Activated naive CD4-positive, alpha-beta T cell (primary cell): Measurements from ENCODE around the gene TSPAN31.

Source experiments
- DNase-seq, 4 experiments: peaks; one replicate each; lab custom pipeline; 2025; lab: John Stamatoyannopoulos, UW

The TSPAN31 gene

DNA sequence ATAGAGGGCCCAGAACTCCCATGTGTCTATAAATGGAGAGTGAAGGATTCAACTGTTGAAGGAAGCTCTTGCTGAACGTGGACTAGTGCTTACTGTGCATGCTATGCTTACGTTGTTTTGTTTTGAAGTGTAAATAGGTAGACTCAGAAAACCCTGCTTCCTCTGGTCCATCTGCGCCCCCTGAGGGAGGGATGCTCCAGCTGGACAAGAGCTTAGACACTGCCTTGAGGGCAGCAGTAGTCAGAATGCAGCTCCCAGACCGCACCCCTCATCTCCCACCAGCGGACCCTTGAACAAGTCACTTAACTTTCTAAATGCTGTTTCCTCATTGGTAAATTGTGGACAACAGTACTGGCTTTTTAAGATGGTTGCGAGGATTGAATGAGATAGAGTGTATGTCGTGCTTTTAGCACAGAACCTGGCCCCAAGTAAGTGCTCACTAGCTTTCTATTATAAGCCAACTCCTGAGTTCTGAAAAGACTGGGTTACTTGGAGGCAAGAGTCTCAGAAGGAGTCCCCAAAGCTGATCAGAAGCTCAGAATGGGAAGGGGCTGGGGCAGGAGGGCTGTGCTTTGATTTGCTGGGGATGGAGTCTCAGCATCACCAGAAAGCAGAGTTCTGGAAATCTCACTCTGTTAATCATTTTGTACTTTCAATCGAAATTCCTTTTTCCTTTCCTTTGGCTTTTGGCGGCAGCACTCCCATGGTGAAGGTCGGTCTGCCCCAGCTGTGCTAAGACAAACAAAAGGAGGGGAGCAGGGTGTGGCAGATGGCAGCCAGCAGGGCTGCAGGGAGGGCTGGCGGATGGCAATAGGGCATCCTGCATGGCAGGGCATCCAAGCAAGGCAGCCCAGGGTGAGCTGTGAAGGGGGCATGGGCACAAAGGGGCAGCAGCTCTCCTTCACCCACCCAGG, 21.9 kb upstream of the TSPAN31 start:
- no peak for DNase-seq

DNA sequence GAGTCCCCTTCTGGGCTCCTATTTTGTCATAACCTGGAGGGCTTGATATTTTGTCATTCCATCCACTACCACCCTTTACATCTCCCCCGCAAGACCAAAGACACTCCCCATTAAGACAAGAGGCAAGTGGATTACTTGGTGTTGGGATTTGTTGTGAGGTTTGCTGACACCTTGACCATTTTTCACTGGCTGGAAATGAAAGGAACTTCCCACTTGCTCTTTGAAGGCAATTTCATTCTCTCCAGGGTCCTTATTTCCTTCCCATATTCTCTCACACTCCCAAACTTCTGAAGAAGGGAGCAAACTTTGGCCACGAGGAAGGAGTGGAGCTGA, 21.2 kb upstream of the TSPAN31 start:
- DNase-seq, result no peak

DNA sequence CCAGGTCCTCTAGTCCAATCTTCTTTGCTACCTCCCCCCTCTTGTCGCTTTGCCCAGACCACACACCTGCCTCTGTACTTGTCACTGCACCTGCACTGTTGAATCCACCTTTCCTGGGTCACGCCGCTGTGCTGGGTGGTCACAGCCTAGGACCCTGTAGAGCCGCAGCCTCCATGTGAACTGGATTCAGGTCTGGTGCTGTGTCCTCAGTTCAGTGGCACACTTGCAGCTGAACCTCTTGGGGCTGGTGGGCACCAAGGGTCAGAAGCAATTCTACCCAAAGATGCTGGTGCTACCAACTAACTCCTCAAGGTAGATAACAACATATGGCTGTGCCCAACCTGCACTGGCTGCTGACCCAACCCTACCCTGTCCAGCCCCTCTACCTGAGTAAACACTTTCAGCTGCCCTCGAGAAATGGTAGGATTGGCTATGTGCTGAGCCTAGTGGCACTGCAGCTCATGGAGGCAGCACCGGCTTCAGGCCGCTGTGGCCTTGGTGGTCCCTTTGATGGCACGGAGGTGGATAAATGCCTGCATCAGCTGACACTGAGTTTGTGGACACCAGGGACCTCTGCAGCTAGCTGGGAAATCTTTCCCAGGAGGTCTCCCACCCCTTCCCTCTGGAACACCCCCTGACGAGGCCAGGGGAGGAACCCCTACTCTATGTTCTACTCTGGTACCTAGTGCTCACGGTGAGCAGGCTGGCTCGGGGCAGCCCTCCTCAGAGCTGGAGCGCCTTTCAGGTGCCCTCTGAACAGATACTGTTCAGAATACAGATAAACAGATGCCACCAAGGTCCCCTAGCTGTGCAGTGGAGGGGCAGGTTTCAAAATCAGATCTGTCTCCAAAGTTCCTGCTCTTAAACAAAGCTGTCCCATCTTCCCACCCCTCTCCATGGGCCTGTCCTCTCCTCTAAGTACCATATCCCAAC, 20.6 kb upstream of the TSPAN31 start:
- no peak for DNase-seq

DNA sequence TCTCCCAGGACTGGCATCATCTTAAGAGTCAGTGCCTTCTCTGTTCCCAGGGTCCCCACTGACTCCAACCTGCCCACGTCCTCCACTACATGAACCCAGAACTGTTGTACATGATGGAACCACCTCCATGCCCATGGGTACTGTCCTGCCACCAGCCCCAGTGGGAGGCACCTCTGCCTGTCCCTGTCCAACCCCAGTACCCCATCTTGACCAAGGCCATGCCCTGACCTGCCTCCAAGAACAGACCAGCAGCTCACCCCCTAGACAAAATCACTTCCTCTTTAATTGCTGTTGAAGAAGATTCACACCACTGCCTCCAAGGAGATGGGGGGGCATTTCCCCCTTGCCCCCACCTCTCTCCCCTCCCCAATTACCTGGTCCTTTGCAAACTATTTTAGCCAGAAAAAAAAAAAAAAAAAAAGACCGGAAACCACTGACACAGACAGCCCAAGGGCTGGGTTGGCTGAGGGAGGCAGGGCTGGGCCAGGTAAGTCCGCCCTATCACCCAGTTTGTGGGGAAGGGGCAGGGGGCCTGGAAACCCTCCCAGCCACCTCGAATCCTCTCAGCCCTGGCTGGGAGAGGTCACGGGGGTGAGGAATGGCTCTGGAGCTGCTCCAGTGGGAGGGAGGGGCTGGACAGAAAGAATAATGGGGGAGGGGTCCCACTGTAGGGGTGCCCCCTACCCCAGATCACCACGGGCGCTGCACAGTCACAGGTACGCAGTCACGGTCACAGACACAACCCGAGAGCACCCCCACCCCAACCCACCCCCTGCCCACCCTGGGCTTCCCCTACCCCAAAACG, 19.7 kb upstream of the TSPAN31 start:
- DNase-seq, result no peak

DNA sequence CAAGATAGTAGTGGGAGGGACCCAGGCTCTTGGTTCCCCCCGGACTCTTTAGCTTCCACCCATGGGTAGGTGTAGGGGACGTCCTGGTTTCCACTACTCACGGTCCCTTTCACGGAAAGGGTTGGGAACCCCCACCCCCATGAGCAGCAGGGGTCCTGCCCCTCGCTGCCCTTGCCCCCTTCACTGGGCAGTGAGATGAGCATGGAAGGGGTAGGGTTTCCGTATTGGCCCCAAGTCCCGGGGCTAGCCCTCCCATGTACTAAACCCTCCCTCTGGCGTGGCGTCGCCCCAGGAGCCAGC, 19.0 kb upstream of the TSPAN31 start:
- DNase-seq, result no peak

DNA sequence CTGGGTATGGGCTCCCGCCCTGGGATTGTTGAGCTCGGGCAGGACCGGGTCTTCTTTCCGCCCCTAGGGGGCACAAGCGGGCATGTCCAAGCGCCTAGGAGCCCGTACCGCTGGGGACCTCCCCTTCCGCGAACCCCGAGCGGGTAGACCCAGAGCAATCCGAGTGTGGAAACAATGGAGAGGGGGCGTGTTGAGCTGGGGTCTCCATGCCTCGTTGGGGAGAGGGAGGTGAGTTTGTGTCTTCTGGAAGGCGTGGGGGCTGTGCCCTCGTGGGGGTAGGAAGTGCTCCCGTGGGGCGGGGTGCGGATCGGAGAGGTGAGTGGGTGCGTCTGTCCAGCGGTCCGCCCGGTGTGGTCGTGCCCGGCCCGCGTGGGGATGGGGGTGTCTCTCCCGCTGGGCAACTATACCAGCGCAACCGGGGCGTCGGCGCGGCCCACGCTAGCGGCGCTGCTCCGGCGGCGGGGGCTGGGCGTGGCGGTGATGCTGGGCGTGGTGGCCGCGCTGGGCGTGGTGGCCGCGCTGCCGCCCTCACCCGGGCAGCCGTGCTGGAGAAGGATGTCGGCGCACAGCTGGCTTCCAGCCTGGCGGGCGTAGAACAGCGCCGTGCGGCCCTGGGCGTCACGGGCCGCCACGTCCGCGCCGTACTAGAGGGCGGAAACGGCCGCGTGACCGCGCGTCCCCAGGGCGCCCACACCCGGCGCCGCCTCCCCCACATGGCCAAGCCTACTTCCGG, 18.5 kb upstream of the TSPAN31 start:
- peak in 1 of 4 experiments; percentile 17 for DNase-seq

DNA sequence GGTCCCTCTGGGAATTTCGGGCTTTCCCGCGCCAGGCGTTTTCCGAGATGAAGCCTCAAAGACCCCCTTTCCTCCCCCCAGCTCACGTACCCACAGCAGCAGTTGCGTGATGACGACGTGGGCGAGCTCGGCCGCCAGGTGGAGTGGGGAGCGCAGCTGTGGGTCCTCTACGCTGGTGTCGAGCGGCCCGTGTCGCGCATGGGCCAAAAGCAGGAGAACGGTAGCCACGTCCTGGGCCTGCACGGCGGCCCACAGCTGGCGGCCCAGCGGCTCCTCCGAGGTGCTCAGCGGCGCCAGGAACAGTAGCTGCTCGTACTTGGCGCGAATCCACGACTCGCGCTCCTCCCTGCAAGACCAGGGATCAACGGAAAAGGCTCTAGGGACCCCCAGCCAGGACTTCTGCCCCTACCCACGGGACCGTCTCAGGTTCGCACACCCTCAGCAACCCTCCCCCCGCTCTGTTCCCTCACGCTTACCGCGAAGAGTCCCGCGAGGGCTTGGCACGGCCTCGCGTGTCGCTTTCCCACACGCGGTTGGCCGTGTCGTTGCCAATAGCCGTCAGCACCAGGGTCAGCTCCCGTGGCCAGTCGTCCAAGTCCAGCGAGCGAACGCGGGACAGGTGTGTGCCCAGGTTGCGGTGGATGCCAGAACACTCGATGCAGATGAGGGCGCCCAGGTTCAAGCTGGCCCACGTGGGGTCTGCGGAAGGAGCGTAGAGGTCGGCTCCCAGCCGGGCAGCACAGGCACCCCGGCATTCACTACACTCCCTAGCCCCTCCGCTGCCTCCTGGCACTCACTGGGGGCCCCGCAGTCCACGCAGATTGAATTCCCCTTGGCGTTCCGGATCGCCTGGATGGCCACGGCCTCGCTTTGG, 17.7 kb upstream of the TSPAN31 start:
- no peak for DNase-seq

DNA sequence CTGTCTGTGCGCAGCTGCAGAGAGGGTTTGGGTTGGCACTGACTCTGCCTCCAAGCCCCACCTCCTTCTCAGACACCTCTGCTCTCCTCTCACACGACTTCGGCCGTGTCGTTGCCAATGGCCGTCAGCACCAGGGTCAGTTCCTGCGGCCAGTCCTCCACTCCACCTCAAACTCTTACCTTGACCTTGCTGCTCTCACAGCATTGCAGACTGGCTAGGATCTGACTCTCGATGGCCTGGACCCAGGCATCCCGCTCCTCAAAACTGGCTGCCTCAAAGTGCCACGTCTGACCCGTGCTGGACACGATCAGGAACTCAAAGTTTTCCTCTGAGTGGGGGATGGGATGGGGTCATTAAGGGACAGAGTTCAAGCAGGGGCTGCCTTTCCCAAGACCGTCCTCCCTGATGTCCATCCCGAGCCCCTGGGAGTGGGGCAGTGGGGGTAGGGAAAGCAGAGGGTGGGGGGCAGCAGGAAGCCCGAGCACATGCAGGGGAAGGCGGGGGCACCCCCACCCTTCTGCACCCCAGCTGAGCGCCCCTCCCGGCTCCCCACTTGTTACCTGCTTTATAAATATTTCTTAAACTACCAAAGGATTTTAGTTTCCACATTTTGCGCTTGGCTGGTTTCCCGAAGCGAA, 17.0 kb upstream of the TSPAN31 start:
- DNase-seq, result no peak

DNA sequence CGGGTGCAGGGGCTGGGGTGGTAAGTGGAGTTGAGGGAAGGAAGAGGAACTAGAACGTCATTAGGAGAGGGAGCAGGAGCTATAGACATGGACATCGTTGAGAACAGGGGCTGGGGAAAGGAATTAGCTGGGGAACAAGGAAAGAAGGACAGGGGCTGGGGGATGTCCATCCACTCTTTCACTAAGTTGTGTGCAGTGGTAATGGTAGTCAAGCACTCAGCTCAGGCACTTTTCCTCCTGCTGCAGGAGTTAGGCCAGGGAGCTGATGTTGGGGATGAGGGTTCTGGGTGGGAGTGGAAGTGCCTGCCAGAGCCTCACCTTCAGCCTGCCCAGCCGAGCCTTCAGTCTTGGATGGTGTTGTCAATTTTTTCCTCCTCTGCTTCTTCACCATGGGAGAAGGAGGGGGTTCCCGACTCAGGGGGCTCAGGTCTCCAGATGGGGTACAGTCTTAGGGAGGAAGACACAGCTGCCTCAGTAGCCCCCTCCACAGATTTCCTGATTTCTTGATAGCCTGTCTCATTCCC, 15.5 kb upstream of the TSPAN31 start:
- no peak for DNase-seq

DNA sequence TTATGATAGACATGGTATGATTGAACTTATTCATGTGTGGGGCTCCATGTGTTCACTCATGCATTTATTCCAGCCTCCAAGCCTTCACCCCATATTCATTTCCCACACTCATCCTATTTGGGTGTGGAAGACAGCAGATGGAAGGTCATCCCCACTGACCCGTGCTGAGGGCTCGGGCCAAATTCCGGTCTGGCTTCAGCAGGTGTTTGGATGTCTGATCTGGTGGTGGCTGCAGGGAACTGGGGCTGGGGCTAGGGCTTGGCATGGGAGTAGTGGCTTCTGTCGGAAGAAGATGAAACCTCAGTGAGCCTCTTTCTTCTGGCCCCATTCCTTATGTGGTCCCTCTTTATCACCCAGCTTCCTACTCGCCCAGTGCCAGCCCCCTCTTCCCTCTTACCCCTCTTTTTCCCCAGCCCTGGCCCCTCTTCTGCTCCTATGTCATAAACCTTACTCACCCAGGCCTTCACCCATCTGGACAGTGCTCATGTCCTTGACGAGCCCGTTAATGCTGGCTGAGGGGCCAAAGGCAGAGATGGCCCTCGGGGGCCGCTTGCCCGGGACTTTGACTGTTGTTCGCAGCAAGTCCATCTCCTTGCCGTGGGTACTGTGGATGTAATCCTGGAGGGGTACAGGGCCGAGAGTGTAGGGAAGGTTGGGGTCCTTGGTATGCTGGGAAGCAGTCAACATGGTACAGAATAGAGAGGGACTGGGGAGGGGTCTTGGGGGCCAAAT, 14.3 kb upstream of the TSPAN31 start:
- no peak for DNase-seq

DNA sequence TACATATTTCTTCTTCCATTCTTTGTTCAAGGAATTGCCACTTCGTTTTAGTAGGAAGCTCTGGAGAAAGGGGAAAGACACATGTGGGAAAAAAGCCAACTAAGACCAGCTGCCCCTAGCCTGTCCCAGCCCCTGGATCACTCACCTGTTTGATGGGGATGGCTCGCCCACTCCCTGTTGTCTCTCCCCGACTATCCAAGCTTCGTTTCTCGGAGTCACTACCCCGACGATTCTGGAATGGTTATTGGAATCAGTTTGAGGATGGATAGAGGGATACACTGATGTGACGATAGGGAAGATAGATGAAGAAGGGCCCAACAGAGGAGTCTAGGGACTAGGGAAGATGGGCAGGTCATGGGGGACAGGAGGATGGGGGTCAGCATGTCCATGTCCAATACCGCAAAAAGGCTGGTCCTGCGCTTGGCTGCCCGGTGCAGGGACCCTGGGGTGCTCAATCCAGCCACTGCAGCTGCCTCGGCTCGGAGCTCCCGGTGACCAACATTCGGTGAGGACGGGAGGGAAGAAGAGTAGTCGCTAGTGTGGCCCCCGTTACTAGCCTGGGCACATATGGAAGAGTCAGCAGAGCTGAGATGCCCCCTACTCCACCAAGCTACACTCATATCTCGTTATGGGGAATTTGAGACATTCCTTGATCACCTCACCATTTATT, 13.3 kb upstream of the TSPAN31 start:
- DNase-seq, result no peak

DNA sequence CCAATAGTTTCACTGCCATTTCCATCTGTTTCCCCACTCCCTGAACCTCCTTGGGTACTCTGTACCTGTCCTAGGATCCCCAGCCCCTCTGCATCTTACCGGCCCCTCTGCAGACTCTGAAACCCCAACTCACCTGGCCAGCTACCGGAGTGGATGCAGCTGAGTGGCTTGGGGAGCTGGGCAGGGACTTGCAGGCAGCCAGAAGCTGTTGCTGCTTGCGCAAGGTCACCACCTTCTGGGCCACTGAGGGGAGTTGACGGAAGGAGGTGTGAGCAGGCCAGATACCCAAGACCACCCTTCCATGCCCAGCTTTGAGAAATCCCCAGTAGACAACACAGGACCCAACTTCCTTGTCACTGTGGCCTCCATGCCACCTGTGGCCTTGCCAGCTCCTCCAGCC, 12.6 kb upstream of the TSPAN31 start:
- DNase-seq, result no peak

DNA sequence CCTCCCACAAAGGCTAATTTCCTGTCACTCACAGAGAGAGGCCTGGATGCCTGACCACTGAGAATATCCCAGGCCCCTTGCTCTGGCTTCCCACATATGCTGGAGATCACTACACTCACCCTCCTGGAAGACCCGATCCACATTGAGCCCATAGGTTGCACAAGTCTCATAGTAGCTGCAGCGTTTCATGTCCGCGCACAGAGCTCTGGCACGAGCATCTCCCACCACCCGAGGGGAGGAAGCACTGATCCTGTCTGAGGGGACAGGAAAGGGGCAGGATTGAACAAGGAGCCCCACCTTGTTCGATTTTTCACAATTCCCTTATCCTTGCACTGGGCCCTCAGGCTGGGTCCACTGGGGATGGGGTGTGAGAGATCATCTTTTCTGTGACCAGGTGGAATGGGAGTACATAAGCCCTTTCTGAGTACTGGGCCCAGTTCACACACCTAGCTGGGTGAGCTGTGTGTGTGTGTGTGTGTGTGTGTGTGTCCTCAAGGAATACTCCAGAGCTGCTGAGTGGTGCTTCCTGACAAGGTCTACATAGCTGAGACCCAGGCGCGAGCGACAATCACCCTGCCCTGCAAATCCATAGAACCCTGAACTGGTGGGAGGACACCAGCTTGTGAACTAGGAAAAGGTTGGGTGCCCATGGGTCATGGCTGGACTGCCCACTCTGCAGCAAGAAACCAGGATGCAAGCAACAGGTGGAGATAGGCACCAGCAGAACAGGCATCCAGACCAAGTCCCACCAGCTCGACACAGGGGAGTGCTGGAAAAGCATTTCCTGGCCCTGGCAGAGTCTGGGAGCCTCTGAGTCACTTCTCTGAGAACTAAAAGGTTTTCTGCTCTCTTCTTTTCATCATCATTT, 11.9 kb upstream of the TSPAN31 start:
- no peak for DNase-seq

DNA sequence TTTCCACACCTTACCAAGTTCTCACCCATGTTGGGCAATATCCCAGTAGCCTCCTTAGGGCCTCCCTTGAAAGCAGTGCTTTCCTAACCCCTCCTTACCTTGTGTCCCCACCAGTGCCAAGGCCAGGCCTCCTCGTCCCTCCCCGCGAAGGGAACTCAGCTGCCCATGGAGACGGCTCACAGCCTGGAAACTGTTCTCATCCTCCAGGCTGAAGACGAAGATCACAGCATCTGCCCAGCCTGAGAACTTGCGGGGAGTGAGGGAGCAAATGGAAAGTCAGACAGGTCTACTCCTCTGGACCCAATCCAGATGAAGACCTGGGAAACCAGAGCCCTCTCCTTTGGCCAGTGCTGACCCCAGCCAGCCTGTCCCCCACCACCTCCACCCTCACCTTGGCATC, 10.9 kb upstream of the TSPAN31 start:
- DNase-seq, result no peak

DNA sequence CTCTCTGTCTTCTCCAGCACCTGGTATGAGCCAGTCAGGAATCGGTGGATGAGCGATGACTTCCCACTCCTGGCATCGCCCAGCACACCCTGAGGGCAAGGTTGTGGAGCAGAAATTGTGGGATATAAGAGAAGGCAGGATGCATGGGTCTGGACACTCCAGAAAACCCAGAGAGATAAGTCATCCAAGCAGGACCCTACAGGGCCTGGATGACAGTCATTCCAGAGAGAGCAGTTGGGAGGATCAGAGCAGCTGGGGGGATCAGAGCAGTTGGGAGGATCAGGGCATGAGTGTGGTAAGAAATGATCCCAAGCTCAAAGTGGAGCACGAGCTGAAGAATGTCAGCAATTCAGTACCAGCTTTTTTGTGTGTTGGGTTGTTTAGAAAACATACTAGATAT, 10.2 kb upstream of the TSPAN31 start:
- no peak for DNase-seq

DNA sequence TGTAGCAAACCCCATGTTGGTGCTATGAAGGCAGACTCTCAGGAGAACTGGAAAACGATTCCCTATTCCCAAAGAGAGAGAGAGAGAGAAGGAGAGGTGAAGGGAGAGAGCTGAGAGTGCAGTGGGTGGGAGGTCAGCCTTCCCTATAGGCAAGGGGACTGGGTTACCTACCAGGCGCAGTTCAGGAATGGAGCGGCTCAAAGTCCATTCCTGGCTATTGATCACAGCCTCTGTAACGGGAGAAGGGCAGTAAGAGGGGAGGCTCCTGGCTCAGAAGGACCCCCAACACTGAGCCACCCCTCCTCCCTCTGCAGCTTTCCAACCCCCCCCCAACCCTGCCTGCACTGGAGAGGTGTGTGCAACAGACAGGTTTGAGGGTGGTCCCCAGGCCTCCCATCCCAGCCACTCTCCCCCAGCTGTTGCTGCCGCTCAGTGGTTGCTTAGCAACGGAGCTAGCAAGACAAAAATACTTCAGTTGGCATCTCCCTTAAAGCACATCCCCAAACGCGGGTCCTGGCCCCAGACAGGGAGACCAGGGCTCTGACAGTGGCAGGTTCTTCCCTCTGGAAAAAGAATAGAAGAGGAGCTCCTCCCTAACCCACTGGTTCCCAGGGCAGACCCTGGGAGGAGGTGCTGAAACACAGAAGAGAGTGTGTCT, 9.5 kb upstream of the TSPAN31 start:
- no peak for DNase-seq
